ENCODE results near the gene DIPK2A.

DNA sequence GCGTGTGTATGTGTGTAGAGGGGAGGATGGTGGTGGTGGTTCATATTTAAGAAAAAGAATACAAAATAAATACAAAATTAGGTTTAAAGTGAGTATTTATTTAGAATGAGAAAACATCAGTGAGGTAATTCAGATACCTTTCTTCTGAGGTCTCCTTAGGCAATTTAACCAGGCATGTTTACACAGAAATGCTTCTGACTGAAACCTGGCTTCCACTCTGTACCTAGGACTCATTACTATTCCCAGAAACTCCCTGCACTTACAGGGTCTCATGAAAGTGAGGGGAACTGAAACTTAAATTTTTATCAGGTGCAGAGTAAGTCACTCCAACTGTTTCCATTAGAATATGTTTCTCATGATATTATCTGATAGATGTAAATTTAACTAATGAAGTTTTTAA, 10.3 kb upstream of the DIPK2A start:
- TF ChIP-seq, protein P1, sequence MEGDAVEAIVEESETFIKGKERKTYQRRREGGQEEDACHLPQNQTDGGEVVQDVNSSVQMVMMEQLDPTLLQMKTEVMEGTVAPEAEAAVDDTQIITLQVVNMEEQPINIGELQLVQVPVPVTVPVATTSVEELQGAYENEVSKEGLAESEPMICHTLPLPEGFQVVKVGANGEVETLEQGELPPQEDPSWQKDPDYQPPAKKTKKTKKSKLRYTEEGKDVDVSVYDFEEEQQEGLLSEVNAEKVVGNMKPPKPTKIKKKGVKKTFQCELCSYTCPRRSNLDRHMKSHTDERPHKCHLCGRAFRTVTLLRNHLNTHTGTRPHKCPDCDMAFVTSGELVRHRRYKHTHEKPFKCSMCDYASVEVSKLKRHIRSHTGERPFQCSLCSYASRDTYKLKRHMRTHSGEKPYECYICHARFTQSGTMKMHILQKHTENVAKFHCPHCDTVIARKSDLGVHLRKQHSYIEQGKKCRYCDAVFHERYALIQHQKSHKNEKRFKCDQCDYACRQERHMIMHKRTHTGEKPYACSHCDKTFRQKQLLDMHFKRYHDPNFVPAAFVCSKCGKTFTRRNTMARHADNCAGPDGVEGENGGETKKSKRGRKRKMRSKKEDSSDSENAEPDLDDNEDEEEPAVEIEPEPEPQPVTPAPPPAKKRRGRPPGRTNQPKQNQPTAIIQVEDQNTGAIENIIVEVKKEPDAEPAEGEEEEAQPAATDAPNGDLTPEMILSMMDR (IDR thresholded peaks at IDR 0.05; ENCODE audit: extremely low read depth in 1 of 2, insufficient read depth in 1 of 2, low read depth in 1 of 2, low read length in 2 of 2) = no peak
- TF ChIP-seq POLR2A (IDR thresholded peaks at IDR 0.05; ENCODE audit: low read depth, low read length) (no peak), JUN (IDR thresholded peaks at IDR 0.05; ENCODE audit: borderline replicate concordance, insufficient read depth, insufficient read length, low read depth) (no peak), MYC (IDR thresholded peaks at IDR 0.05; ENCODE audit: low read depth, low read length) (no peak), EZH2 (IDR thresholded peaks at IDR 0.05; ENCODE audit: borderline replicate concordance, low read depth, low read length, severe bottlenecking) (no peak)
